GM12801 (cell line): Measurements from ENCODE around the gene CLEC19A.

ENCODE experiments used
- TF ChIP-seq, protein P1 (sequence below): IDR thresholded peaks from one replicate; pipeline ENCODE4 v1.5.1; 2011; ENCODE audit warnings: control low read depth; ENCODE audit not compliant: insufficient read length; ENCODE audit errors: extremely low read depth

Gene CLEC19A

DNA sequence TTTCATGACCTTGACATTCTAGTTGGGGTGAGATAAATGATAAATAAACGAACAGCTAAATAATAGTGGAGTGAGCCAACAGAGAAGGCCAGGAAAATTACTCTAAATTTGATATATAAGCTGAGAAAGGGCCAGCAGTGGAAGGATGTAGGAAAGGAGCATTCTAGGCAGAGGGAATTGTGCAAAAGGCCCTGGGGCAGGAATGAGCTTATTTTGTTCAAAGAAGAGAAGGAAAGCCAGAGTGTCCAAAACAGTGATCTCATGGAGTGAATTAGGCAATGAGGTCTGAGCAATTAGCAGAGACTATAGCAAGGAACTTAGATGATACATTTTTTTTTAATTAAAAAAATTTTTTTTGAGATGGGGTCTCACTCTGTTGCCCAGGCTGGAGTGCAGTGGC is 43.3 kb upstream of the CLEC19A start:
- TF ChIP-seq, protein P1, sequence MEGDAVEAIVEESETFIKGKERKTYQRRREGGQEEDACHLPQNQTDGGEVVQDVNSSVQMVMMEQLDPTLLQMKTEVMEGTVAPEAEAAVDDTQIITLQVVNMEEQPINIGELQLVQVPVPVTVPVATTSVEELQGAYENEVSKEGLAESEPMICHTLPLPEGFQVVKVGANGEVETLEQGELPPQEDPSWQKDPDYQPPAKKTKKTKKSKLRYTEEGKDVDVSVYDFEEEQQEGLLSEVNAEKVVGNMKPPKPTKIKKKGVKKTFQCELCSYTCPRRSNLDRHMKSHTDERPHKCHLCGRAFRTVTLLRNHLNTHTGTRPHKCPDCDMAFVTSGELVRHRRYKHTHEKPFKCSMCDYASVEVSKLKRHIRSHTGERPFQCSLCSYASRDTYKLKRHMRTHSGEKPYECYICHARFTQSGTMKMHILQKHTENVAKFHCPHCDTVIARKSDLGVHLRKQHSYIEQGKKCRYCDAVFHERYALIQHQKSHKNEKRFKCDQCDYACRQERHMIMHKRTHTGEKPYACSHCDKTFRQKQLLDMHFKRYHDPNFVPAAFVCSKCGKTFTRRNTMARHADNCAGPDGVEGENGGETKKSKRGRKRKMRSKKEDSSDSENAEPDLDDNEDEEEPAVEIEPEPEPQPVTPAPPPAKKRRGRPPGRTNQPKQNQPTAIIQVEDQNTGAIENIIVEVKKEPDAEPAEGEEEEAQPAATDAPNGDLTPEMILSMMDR = no peak

DNA sequence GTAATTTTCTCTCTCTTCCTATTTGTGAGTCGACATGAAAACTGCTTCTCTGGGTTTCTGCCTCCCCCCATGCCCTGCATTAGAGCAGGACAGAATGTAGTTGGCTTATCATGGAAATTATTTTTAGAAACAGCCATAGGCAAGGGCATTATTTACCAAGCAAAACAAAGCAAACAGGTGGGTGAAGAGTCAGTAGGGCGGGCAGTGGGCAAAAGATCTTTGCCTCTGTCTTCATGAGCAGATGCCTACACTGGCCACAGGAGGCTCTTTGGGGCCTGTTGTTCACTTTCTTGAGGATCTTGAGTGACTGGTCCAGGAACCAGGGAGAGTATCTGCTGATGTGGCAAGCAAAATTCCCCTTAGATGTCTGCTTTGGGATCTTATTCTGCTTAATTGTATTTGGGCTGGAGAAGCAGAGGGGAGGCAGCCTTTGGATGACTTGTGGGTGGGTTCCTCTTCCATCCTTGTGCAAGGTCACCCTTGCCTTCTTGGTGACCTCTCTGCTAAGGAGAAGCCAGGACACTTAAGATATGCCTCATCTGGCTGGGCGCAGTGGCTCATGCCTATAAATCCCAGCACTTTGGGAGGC is 42.5 kb upstream of the CLEC19A start:
- TF ChIP-seq, protein P1 = no peak

DNA sequence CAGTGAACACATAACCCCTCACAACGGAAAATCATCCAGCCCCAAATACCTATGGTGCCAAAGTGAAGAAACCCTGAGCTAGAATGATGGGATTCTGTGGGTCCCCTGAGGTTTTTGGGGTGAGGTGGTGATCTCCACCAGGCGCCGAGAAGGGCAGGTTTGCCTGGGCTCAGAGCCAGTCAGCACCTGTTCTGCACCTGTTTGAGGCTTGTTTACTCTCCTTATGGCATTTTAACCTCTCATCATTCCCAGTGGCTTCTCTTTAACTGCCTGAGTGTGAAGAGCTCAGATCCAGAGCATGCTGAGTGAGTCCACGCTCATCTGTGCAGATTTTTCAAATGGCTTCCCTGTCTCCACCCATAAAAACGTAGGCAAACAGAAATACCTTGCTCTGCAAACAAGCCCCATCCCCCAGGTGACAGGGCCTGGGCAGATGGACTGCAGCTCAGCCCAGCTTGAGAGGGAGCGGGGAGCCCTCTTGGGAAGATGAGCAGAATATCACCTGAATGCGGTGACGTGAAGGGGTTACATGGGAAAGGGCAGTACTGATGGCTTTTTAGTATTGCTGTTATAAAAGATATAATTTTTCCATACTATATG is 40.1 kb upstream of the CLEC19A start:
- TF ChIP-seq, protein P1 = no peak

DNA sequence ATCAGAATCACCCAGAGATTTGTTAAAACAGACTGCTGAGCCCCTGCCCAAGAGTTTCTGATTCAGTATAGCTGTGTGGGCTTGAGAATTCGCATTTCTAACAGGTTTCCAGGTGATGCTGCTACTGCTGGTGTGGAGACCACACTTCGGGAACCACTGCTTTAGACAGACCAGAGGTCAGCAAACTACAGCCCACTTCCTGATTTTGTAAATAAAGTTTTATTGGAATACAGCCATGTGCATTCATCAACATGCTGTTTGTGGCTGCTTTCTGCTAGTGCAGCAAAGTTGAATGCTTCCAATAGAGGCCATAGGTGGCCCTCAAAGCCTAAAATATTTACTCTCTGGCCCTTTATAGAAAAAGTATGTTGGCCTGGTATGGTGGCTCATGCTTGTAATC is 32.6 kb upstream of the CLEC19A start:
- TF ChIP-seq, protein P1 = no peak

DNA sequence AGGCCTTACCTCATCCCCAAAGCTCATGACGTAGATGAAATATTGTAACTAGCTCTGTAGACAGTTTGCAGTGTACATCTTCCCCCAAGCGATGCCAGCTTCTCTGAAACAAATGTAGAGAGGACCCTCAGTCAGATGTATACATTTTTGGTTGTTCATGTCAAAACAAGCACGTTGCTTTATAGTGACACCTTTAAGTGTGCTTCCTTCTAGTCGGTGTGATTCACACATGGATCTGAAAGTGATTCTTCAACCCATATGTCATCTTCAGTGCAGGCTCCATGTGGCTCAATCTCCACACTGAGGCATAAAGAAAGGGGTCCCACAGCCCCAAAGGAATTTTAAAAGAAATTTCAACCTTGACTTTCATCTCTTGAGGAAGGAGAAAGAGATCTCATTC is 30.9 kb upstream of the CLEC19A start:
- TF ChIP-seq, protein P1 = no peak

DNA sequence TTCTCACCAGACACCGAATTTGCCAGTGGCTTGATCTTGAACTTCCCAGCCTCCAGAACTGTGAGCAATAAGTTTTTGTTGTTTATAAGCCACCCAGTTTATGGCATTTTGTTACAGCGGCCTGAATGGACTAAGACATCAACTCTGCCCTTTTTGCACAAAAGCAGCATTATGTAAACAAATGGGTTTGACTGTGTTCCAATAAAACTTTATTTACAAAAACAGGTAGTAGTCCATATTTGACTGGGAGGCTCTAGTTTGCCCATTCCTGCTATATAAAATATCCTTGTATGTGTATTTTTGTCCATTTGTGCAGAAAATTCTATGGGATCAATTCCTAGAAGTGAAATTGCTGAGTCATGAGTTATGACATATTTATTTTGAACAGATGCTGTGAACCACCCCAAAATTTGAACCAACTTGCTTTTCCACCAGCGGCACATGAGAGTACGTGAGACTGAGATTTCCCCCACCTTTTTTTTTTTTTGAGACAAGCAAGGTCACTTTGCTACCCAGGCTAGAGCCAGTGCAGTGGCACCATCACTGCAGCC is 21.3 kb upstream of the CLEC19A start:
- TF ChIP-seq, protein P1 = no peak

DNA sequence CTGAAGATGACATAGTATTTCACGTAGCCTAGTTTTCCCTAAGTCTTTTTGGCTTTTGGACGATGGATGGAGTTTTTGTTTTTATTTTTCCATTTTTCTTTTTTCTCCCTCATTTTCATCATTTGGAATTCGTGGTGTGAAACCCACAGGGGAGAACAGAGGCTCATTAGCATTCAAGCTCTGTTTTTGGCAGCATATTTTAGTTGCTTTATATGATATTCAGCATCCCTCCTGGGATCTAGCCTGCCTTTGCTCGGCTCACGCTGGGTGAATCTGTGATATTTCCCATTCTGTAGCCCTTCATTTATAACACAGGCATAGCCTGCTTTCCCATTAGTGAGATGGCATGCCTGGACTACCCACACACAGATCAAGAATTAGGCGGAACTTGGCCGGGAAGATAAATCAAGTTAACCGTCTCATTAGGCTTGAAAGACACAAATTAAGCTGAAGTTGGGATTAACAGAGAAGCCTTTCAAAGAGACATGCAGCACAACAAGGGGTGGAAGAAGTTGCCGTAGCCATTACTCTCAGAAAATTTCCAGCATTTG is 20.1 kb upstream of the CLEC19A start:
- TF ChIP-seq, protein P1 = no peak
